Esophagus muscularis mucosa (tissue), 4 donors: ENCODE measurements around the gene SLC25A44. TPM values are rescaled to one million over a fixed set of nuclear protein-coding genes. Genes with fewer than 3 reads are reported as not detected.

Experiments used
- DNase-seq: peaks from one replicate; pipeline ENCODE4 v3.0.0-alpha.2; 2017; ENCODE audit errors: extremely low spot score
- H3K27ac ChIP-seq, 4 donors: fragments of 200-600 bp; sonication (generic); replicated peaks in 1 of 4; 1 replicate in 3 of 4; 2 replicates in 1 of 4; pipeline ENCODE4 v1.5.1; 2016 to 2019; ENCODE audit warnings: mild to moderate bottlenecking in 1 of 4
- H3K27me3 ChIP-seq, 4 donors: fragments of 200-600 bp; sonication (generic); one replicate each; pipeline versions ENCODE4 v1.5.1 to v1.6.0; 2016 to 2019
- H3K36me3 ChIP-seq, 4 donors: fragments of 200-600 bp; sonication (generic); one replicate each; pipeline ENCODE4 v1.5.1; 2016 to 2019
- H3K4me1 ChIP-seq, 4 donors: fragments of 200-600 bp; sonication (generic); one replicate each; pipeline ENCODE4 v1.5.1; 2016 to 2019
- H3K4me3 ChIP-seq, 4 donors: fragments of 200-600 bp; sonication (generic); 1 replicate in 2 of 4; 2 replicates in 2 of 4; pipeline ENCODE4 v1.5.1; 2016 to 2019; ENCODE audit warnings: mild to moderate bottlenecking in 4 of 4, moderate library complexity in 1 of 4
- H3K9me3 ChIP-seq, 4 donors: fragments of 200-600 bp; sonication (generic); 1 replicate in 3 of 4; 2 replicates in 1 of 4; pipeline ENCODE4 v1.5.1; 2016 to 2019
- CTCF ChIP-seq, 3 experiments: fragments of 200-600 bp in 2 of 3; fragments of 450-650 bp in 1 of 3; sonication (generic) in 2 of 3; IDR thresholded peaks; one replicate each; pipeline ENCODE4 v1.5.1; 2017 to 2019; ENCODE audit warnings: antibody characterized with exemption in 3 of 3, mild to moderate bottlenecking in 2 of 3, moderate library complexity in 1 of 3
- EP300 ChIP-seq: sonication (generic); formaldehyde crosslinking; IDR thresholded peaks from one replicate; pipeline ENCODE4 v1.6.1; 2017; ENCODE audit warnings: antibody characterized with exemption
- POLR2A ChIP-seq: fragments of 450-650 bp; IDR thresholded peaks from one replicate; pipeline ENCODE4 v1.6.1; 2017; ENCODE audit warnings: antibody characterized with exemption, moderate library complexity, mild to moderate bottlenecking, low read depth
- POLR2AphosphoS5 ChIP-seq, 2 donors: sonication (generic); formaldehyde crosslinking; IDR thresholded peaks; one replicate each; pipeline ENCODE4 v1.6.1; 2017; ENCODE audit warnings: antibody characterized with exemption in 2 of 2
- WGBS: methylation state at CpG from one replicate; pipeline ENCODE4 v1.1.5; 2018; 5-methylcytosine and 5-hydroxymethylcytosine counted together
- intact Hi-C: fragments of 100-400 bp; cut with DNase I; formaldehyde crosslinking; loops from one replicate; pipeline ENCODE4 v1.15.1; 2023
- total RNA-seq, 4 donors: library from RNA; depleted of rRNA; stranded (reverse); fragments of >200 nt; gene quantifications; one replicate each; pipeline versions ENCODE4 v1.1.0 to v1.2.1, GENCODE V29; 2016

SLC25A44 gene
- total RNA-seq, 4 donors from 2014 or later: 8.3 to 18.2 (median 15.0) TPM

- Histone ChIP-seq H3K27me3 (peaks cover 0 to 45% (median 4%) of the 10 kb centered on the region in 4 donors), H3K36me3 (no peaks in the 10 kb centered on the region), H3K9me3 (no peaks in the 10 kb centered on the region), H3K4me1 (peaks cover 11 to 20% (median 16%) of the 10 kb centered on the region in 4 donors), H3K27ac (no peak overlapping the region), H3K4me3 (no peak overlapping the region)
- no peak for DNase-seq
- intact Hi-C loops: no loop called here
- WGBS: 61% methylated on average over 4 of the region's 6 CpGs
- TF ChIP-seq POLR2A (no peak), CTCF (IDR thresholded peaks at IDR 0.05) (no peak), POLR2AphosphoS5 (IDR thresholded peaks at IDR 0.05) (no peak), EP300 (no peak)
Measured at GRCh38 chr1:156151093-156151688, 42.7 kb upstream of the SLC25A44 start.

GRCh38 chr1:156152628-156153027 lies 41.3 kb upstream of the SLC25A44 start:
- intact Hi-C loops: no loop called here
- TF ChIP-seq POLR2AphosphoS5 (IDR thresholded peaks at IDR 0.05) (no peak), POLR2A (no peak), EP300 (no peak), CTCF (IDR thresholded peaks at IDR 0.05) (no peak)
- 56% methylated on average over 3 of the region's 5 CpGs for WGBS
- no peak overlapping the region for H3K4me3 ChIP-seq
- no peak overlapping the region for H3K27ac ChIP-seq
- peaks cover 0 to 6% (median 3%) of the 10 kb centered on the region in 4 donors for H3K4me1 ChIP-seq
- H3K27me3 ChIP-seq: peaks cover 0 to 45% (median 4%) of the 10 kb centered on the region in 4 donors
- no peak for DNase-seq
- no peaks in the 10 kb centered on the region for H3K9me3 ChIP-seq
- H3K36me3 ChIP-seq: no peaks in the 10 kb centered on the region

GRCh38 chr1:156153362-156153761 lies 40.5 kb upstream of the SLC25A44 start, which contains the start of gene SEMA4A:
TSS of gene SEMA4A (plus strand) at chr1:156153585. CDS start at chr1:156154579, 994 bp downstream.
- TF ChIP-seq EP300 (no peak), CTCF (IDR thresholded peaks at IDR 0.05) (no peak), POLR2AphosphoS5 (IDR thresholded peaks at IDR 0.05) (no peak)
- H3K36me3 ChIP-seq: no peaks in the 10 kb centered on the region
- no peak for DNase-seq
- 80% methylated on average over 10 of the region's 10 CpGs for WGBS
- H3K4me3 ChIP-seq: no peak within 1 kb of the TSS
- no peak within 1 kb of the TSS for H3K27ac ChIP-seq
- peaks cover 0 to 6% (median 2%) of the 10 kb centered on the region in 4 donors for H3K4me1 ChIP-seq
- peaks cover 0 to 45% (median 4%) of the 10 kb centered on the region in 4 donors for H3K27me3 ChIP-seq
- intact Hi-C loops: no loop called here
- H3K9me3 ChIP-seq: no peaks in the 10 kb centered on the region

- intact Hi-C loops: no loop called here
- TF ChIP-seq CTCF (IDR thresholded peaks at IDR 0.05) (no peak), POLR2AphosphoS5 (IDR thresholded peaks at IDR 0.05) (no peak), EP300 (no peak), POLR2A (no peak)
- peaks cover 0 to 5% (median under 1%) of the 10 kb centered on the region in 4 donors for H3K4me1 ChIP-seq
- 67% methylated on average over 11 of the region's 11 CpGs for WGBS
- H3K4me3 ChIP-seq: no peak overlapping the region
- H3K36me3 ChIP-seq: no peaks in the 10 kb centered on the region
- DNase-seq: no peak
- H3K27ac ChIP-seq: no peak overlapping the region
- no peaks in the 10 kb centered on the region for H3K9me3 ChIP-seq
- H3K27me3 ChIP-seq: peaks cover 0 to 38% (median 4%) of the 10 kb centered on the region in 4 donors
Measured at GRCh38 chr1:156154317-156154749, 39.6 kb upstream of the SLC25A44 start.
